HepG2 (cell line): ENCODE results near the gene TK2. TPM values are rescaled to one million over a fixed set of nuclear protein-coding genes. Genes with fewer than 3 reads are reported as not detected.

Source experiments
- CEBPG ChIP-seq: IDR thresholded peaks from 2 replicates; pipeline ENCODE4 v1.6.1; 2016
- CENPT ChIP-seq: sonication (generic); formaldehyde crosslinking; IDR thresholded peaks from 2 replicates; pipeline ENCODE4 v1.8.0; 2022; ENCODE audit warnings: low read depth, mild to moderate bottlenecking, moderate library complexity, missing genetic modification reagents
- MTF2 ChIP-seq: sonication (generic); formaldehyde crosslinking; IDR thresholded peaks from 2 replicates; pipeline ENCODE4 v1.5.0; 2020; ENCODE audit warnings: missing genetic modification reagents, borderline replicate concordance
- PCBP1 ChIP-seq: fragments of 200-400 bp; formaldehyde crosslinking; IDR thresholded peaks from 2 replicates; pipeline ENCODE4 v1.6.1; 2017; ENCODE audit warnings: mild to moderate bottlenecking, low read depth, low read length, borderline replicate concordance
- SALL2 ChIP-seq: sonication (generic); formaldehyde crosslinking; IDR thresholded peaks from 2 replicates; pipeline ENCODE4 v1.8.1; 2023; ENCODE audit warnings: mild to moderate bottlenecking, missing genetic modification reagents, inconsistent platforms
- SMAD3 ChIP-seq: sonication (generic); formaldehyde crosslinking; IDR thresholded peaks from 2 replicates; pipeline ENCODE4 v1.4.0; 2020; ENCODE audit warnings: missing genetic modification reagents
- TBP ChIP-seq: sonication (generic); formaldehyde crosslinking; IDR thresholded peaks from 2 replicates; pipeline ENCODE4 v1.5.0; 2020; ENCODE audit warnings: missing genetic modification reagents
- XRCC5 ChIP-seq: fragments of 200-400 bp; formaldehyde crosslinking; optimal IDR thresholded peaks from 2 replicates; pipeline ENCODE3; 2017; ENCODE audit warnings: mild to moderate bottlenecking, low read length
- ZBTB38 ChIP-seq: sonication (generic); formaldehyde crosslinking; IDR thresholded peaks from 2 replicates; pipeline ENCODE4 v1.5.1; 2020; ENCODE audit warnings: mild to moderate bottlenecking, missing genetic modification reagents
- ZBTB8A ChIP-seq: sonication (generic); formaldehyde crosslinking; IDR thresholded peaks from 2 replicates; pipeline ENCODE4 v1.4.0; 2020; ENCODE audit warnings: mild to moderate bottlenecking, low read depth, missing genetic modification reagents, borderline replicate concordance
- ZNF264 ChIP-seq: sonication (generic); formaldehyde crosslinking; IDR thresholded peaks from 2 replicates; pipeline ENCODE4 v1.4.0; 2020; ENCODE audit warnings: missing genetic modification reagents
- ZNF33B ChIP-seq: sonication (generic); formaldehyde crosslinking; IDR thresholded peaks from 2 replicates; pipeline ENCODE4 v1.5.1; 2020; ENCODE audit warnings: mild to moderate bottlenecking, missing genetic modification reagents
- ZNF460 ChIP-seq: sonication (generic); formaldehyde crosslinking; IDR thresholded peaks from 2 replicates; pipeline ENCODE4 v1.5.1; 2020; ENCODE audit warnings: missing genetic modification reagents, mild to moderate bottlenecking, borderline replicate concordance
- ZSCAN20 ChIP-seq: sonication (generic); formaldehyde crosslinking; IDR thresholded peaks from 2 replicates; pipeline ENCODE4 v1.4.0; 2020; ENCODE audit warnings: missing genetic modification reagents, mild to moderate bottlenecking, borderline replicate concordance
- polyA plus RNA-seq, 8 experiments: library from polyadenylated mRNA; depleted of rRNA in 3 of 8; stranded (reverse) in 7 of 8; unstranded in 1 of 8; fragments of >200 nt; fragmentation: Illumina TruSeq in 4 of 8; extraction: Trizol in 4 of 8; gene quantifications; 2 replicates each; pipeline versions ENCODE4 v1.2.1 to v1.2.3, GENCODE V29; 2011 to 2016; ENCODE audit warnings: low read depth in 4 of 8, missing spikeins in 1 of 8, mixed read lengths in 1 of 8; ENCODE audit not compliant: insufficient read depth in 1 of 8
- total RNA-seq, 5 experiments: library from RNA; depleted of rRNA; stranded (reverse); fragments of >200 nt; fragmentation: Illumina TruSeq; extraction: Trizol; gene quantifications; 2 replicates each; pipeline ENCODE4 v1.2.3, GENCODE V29; 2016; ENCODE audit warnings: low read depth in 1 of 5
- TF ChIP-seq, protein P1 (sequence below): sonication (generic); formaldehyde crosslinking; IDR thresholded peaks from 2 replicates; pipeline ENCODE4 v1.4.0; 2020; ENCODE audit warnings: mild to moderate bottlenecking, low read depth, missing genetic modification reagents
- TF ChIP-seq, protein P2 (sequence below): sonication (generic); formaldehyde crosslinking; IDR thresholded peaks from 2 replicates; pipeline ENCODE4 v1.4.0; 2020; ENCODE audit warnings: mild to moderate bottlenecking, missing genetic modification reagents
- TF ChIP-seq, protein P3 (sequence below): sonication (generic); formaldehyde crosslinking; IDR thresholded peaks from 2 replicates; pipeline ENCODE4 v1.4.0; 2020; ENCODE audit warnings: missing genetic modification reagents
- TF ChIP-seq, protein P4 (sequence below): sonication (generic); formaldehyde crosslinking; IDR thresholded peaks from 2 replicates; pipeline ENCODE4 v1.5.1; 2020; ENCODE audit warnings: mild to moderate bottlenecking, missing genetic modification reagents, borderline replicate concordance
- TF ChIP-seq, protein P5 (sequence below): sonication (generic); formaldehyde crosslinking; IDR thresholded peaks from 2 replicates; pipeline ENCODE4 v1.8.1; 2023; ENCODE audit warnings: mild to moderate bottlenecking, missing genetic modification reagents

Gene TK2
- total and polyA plus RNA-seq, 2 of the 13 experiments (the other 11 are each of a cell fraction or from before 2014, with no cell fraction given): 18.7 to 21.0 TPM

DNA sequence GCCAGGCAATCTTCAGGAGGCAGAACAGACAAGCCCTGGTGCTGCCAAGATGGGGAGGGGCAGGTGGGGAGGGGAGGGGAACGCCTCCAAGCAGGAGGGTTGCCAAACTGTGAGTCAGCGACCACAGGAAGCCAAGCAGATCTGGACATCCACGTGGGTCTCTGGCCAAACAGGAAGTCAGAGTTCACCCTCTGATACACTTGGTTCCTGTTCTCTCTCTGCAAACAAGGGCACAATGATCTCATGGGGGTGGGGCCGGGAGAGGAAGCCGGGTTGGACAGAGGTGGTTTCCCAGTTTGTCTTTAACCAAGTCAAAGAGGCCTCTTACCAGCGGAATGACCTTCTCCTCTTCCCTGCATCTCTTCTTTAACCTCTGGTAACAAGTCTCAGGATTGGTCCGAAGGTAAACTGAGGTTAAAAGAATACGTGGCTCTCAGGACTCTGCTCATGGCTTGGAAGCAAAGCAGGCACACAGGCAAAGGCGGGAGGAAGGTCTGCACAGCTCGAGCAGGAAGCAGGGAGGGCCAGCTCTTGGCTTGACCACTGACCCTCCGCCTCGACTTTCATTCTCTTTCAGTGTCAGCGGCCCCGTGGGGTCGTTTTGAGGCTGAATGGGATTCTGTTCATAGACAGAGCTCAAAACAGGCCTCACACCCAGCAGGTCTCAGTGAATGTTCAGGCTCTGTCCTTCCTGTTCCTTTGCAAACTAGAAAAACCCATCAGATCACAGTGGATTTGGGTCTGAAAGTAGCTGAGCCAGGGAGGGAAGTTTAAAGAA lies 32.9 kb downstream of the TK2 start (continued):
- TF ChIP-seq XRCC5 (no peak), ZNF33B (peak; percentile 57; the same call in 1 of the 2 replicates), MTF2 (no peak), ZNF460 (CRISPR knock-in tag) (no peak), PCBP1 (no peak), ZBTB38 (CRISPR knock-in tag) (no peak; the same call in none of the 2 replicates), SALL2 (CRISPR knock-in tag) (peak; percentile 71; the same call in 1 of the 2 replicates), TBP (CRISPR knock-in tag) (peak; percentile 91; the same call in 1 of the 2 replicates), CEBPG (CRISPR knock-in tag) (peak; percentile 87), ZBTB8A (CRISPR knock-in tag) (no peak), ZSCAN20 (CRISPR knock-in tag) (0 out of 2 replicates have a peak, but pooled peaks have one; percentile 54), ZNF264 (peak; percentile 93; the same call in 1 of the 2 replicates), SMAD3 (CRISPR knock-in tag) (0 out of 2 replicates have a peak, but pooled peaks have one; percentile 42), CENPT (CRISPR knock-in tag) (no peak)
- TF ChIP-seq, protein P1, sequence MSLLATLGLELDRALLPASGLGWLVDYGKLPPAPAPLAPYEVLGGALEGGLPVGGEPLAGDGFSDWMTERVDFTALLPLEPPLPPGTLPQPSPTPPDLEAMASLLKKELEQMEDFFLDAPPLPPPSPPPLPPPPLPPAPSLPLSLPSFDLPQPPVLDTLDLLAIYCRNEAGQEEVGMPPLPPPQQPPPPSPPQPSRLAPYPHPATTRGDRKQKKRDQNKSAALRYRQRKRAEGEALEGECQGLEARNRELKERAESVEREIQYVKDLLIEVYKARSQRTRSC (CRISPR knock-in tag): no peak
- TF ChIP-seq, protein P2, sequence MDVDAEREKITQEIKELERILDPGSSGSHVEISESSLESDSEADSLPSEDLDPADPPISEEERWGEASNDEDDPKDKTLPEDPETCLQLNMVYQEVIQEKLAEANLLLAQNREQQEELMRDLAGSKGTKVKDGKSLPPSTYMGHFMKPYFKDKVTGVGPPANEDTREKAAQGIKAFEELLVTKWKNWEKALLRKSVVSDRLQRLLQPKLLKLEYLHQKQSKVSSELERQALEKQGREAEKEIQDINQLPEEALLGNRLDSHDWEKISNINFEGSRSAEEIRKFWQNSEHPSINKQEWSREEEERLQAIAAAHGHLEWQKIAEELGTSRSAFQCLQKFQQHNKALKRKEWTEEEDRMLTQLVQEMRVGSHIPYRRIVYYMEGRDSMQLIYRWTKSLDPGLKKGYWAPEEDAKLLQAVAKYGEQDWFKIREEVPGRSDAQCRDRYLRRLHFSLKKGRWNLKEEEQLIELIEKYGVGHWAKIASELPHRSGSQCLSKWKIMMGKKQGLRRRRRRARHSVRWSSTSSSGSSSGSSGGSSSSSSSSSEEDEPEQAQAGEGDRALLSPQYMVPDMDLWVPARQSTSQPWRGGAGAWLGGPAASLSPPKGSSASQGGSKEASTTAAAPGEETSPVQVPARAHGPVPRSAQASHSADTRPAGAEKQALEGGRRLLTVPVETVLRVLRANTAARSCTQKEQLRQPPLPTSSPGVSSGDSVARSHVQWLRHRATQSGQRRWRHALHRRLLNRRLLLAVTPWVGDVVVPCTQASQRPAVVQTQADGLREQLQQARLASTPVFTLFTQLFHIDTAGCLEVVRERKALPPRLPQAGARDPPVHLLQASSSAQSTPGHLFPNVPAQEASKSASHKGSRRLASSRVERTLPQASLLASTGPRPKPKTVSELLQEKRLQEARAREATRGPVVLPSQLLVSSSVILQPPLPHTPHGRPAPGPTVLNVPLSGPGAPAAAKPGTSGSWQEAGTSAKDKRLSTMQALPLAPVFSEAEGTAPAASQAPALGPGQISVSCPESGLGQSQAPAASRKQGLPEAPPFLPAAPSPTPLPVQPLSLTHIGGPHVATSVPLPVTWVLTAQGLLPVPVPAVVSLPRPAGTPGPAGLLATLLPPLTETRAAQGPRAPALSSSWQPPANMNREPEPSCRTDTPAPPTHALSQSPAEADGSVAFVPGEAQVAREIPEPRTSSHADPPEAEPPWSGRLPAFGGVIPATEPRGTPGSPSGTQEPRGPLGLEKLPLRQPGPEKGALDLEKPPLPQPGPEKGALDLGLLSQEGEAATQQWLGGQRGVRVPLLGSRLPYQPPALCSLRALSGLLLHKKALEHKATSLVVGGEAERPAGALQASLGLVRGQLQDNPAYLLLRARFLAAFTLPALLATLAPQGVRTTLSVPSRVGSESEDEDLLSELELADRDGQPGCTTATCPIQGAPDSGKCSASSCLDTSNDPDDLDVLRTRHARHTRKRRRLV (CRISPR knock-in tag): 0 out of 2 replicates have a peak, but pooled peaks have one; percentile 71
- TF ChIP-seq, protein P3, sequence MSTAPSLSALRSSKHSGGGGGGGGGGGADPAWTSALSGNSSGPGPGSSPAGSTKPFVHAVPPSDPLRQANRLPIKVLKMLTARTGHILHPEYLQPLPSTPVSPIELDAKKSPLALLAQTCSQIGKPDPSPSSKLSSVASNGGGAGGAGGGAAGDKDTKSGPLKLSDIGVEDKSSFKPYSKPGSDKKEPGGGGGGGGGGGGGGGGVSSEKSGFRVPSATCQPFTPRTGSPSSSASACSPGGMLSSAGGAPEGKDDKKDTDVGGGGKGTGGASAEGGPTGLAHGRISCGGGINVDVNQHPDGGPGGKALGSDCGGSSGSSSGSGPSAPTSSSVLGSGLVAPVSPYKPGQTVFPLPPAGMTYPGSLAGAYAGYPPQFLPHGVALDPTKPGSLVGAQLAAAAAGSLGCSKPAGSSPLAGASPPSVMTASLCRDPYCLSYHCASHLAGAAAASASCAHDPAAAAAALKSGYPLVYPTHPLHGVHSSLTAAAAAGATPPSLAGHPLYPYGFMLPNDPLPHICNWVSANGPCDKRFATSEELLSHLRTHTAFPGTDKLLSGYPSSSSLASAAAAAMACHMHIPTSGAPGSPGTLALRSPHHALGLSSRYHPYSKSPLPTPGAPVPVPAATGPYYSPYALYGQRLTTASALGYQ (CRISPR knock-in tag): peak; percentile 87
- TF ChIP-seq, protein P4, sequence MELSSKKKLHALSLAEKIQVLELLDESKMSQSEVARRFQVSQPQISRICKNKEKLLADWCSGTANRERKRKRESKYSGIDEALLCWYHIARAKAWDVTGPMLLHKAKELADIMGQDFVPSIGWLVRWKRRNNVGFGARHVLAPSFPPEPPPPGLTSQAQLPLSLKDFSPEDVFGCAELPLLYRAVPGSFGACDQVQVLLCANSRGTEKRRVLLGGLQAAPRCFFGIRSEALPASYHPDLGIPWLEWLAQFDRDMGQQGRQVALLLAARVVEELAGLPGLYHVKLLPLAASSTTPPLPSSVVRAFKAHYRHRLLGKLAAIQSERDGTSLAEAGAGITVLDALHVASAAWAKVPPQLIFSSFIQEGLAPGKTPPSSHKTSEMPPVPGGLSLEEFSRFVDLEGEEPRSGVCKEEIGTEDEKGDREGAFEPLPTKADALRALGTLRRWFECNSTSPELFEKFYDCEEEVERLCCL (CRISPR knock-in tag): no peak
- TF ChIP-seq, protein P5, sequence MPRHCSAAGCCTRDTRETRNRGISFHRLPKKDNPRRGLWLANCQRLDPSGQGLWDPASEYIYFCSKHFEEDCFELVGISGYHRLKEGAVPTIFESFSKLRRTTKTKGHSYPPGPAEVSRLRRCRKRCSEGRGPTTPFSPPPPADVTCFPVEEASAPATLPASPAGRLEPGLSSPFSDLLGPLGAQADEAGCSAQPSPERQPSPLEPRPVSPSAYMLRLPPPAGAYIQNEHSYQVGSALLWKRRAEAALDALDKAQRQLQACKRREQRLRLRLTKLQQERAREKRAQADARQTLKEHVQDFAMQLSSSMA (CRISPR knock-in tag): peak; percentile 81
